ENCODE results near the gene STPG4. TPM values are rescaled to one million over a fixed set of nuclear protein-coding genes. Genes with fewer than 3 reads are reported as not detected.

The STPG4 gene
- total RNA-seq, 1 experiment from 2014 or later = 0.79 TPM

- no peaks in the 10 kb centered on the region for H3K27me3 Mint-ChIP-seq (ENCODE audit: insufficient read depth, unreplicated experiment)
- POLR2A ChIA-PET = no interaction called here
- no peak overlapping the region for H3K27ac Mint-ChIP-seq (ENCODE audit: unreplicated experiment)
- H3K27me3 ChIP-seq (replicated peaks; ENCODE audit: control insufficient read depth, insufficient read depth, low read length) = no peaks in the 10 kb centered on the region
- 0 out of 2 replicates have a peak, but pooled peaks cover 2% of the 10 kb centered on the region for H3K36me3 ChIP-seq (ENCODE audit: control insufficient read depth, insufficient read depth, low read length)
- H3K4me1 Mint-ChIP-seq (ENCODE audit: low read depth, unreplicated experiment) = peaks cover 15% of the 10 kb centered on the region
- peaks cover 16% of the 10 kb centered on the region for H3K4me1 ChIP-seq
- no peak for DNase-seq
- no peak overlapping the region for H3K4me3 Mint-ChIP-seq (ENCODE audit: unreplicated experiment)
- CTCF ChIA-PET = no interaction called here
- no peak overlapping the region for H3K4me3 ChIP-seq (ENCODE audit: low read depth, low read length)
- H3K36me3 Mint-ChIP-seq (ENCODE audit: insufficient read depth, unreplicated experiment) = peaks cover 40% of the 10 kb centered on the region
- no TSS peak for BruUV-seq (replicated peaks)
- no peaks in the 10 kb centered on the region for H3K9me3 Mint-ChIP-seq (ENCODE audit: unreplicated experiment)
- intact Hi-C loops (cut with micrococcal nuclease; ENCODE audit: unreplicated experiment) = no loop called here
- no peaks in the 10 kb centered on the region for H3K9me3 ChIP-seq
- TF ChIP-seq, protein P1, sequence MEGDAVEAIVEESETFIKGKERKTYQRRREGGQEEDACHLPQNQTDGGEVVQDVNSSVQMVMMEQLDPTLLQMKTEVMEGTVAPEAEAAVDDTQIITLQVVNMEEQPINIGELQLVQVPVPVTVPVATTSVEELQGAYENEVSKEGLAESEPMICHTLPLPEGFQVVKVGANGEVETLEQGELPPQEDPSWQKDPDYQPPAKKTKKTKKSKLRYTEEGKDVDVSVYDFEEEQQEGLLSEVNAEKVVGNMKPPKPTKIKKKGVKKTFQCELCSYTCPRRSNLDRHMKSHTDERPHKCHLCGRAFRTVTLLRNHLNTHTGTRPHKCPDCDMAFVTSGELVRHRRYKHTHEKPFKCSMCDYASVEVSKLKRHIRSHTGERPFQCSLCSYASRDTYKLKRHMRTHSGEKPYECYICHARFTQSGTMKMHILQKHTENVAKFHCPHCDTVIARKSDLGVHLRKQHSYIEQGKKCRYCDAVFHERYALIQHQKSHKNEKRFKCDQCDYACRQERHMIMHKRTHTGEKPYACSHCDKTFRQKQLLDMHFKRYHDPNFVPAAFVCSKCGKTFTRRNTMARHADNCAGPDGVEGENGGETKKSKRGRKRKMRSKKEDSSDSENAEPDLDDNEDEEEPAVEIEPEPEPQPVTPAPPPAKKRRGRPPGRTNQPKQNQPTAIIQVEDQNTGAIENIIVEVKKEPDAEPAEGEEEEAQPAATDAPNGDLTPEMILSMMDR (IDR thresholded peaks at IDR 0.05; ENCODE audit: insufficient read depth in 1 of 2, low read depth in 1 of 2, low read length in 1 of 2, severe bottlenecking in 1 of 2, unreplicated experiment in 1 of 2) = no peak
Measured at GRCh38 chr2:47178341-47178740, 23.2 kb upstream of the STPG4 start.

DNA sequence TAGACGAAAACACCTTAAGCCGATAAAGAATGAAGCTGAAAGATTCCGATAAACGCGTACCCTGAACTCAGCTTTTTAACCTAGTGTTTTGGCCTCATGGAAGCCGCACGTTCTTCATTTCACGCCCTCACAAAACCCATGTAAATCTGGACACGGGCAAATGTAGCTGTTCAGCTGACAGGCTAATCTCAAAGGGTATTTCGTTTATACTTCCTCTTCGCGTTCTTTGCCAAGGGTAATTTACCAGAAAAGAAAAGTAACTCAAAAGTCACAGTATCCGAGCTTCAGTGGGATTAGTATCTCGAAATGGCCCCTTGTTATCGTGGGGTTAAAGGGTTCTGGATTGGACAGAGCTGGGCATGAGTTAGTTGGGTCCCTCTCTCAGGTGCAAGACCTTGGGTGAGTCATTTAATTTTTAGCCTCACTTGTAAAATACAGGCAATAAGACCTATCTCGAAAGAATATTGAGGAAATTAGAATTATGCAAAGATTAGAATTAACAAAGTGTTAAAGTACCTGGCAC lies 22.0 kb upstream of the STPG4 start:
- no peaks in the 10 kb centered on the region for H3K9me3 Mint-ChIP-seq (ENCODE audit: unreplicated experiment)
- Histone ChIP-seq H3K36me3 (ENCODE audit: control insufficient read depth, insufficient read depth, low read length) (0 out of 2 replicates have a peak, but pooled peaks cover 2% of the 10 kb centered on the region), H3K27me3 (replicated peaks; ENCODE audit: control insufficient read depth, insufficient read depth, low read length) (no peaks in the 10 kb centered on the region), H3K4me1 (peaks cover 25% of the 10 kb centered on the region), H3K4me3 (ENCODE audit: low read depth, low read length) (peak overlapping the region; percentile 98), H3K9me3 (no peaks in the 10 kb centered on the region)
- TF ChIP-seq, protein P1 (IDR thresholded peaks at IDR 0.05; ENCODE audit: insufficient read depth in 1 of 2, low read depth in 1 of 2, low read length in 1 of 2, severe bottlenecking in 1 of 2, unreplicated experiment in 1 of 2) = no peak
- BruUV-seq (replicated peaks) = TSS peak; percentile 91
- H3K27me3 Mint-ChIP-seq (ENCODE audit: insufficient read depth, unreplicated experiment) = no peaks in the 10 kb centered on the region
- CTCF ChIA-PET = interaction anchor here (0.6 to 0.8 kb wide), 2 partner anchors 100 to 144 kb away, joined by 3 read pairs; no protein-coding TSS in a partner anchor
- peaks cover 23% of the 10 kb centered on the region for H3K4me1 Mint-ChIP-seq (ENCODE audit: low read depth, unreplicated experiment)
- POLR2A ChIA-PET = interaction anchor here (0.5 kb wide), 1 partner anchor 151 kb away, joined by 4 read pairs; no protein-coding TSS in a partner anchor
- no peak for DNase-seq
- intact Hi-C loops (cut with micrococcal nuclease; ENCODE audit: unreplicated experiment) = no loop called here
- peak overlapping the region; percentile 97 for H3K27ac Mint-ChIP-seq (ENCODE audit: unreplicated experiment)
- H3K36me3 Mint-ChIP-seq (ENCODE audit: insufficient read depth, unreplicated experiment) = peaks cover 51% of the 10 kb centered on the region
- H3K4me3 Mint-ChIP-seq (ENCODE audit: unreplicated experiment) = peak overlapping the region; percentile 98

DNA sequence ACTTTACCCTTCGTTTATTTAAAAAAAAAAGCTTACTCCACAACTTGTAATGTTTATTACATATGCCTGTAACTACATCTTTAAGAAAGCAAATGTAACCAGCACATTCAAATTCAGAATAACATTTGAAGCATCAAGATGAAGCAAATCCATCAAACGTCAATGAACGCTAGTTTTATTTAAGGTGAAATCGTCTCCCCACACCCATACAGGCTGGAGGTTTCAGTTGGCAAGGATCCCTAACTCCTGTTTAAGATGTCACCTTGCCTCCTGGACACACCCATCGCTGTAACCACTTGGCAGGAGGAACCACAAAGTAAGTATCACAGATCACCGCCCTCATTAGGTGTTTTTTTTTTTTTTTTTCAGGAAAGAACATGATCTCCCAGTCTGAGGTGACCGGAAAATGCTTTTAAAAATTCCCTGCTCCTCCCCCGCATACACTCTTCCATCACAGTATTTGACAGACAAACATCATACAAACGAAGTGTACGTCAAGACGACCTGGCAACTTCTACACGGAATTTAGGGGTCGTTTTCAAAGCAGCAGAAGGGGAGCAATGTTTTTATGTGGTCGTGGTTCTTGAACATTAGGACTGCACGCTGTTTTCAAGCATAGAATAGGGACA lies 19.7 kb upstream of the STPG4 start:
- TF ChIP-seq, protein P1 (IDR thresholded peaks at IDR 0.05; ENCODE audit: insufficient read depth in 1 of 2, low read depth in 1 of 2, low read length in 1 of 2, severe bottlenecking in 1 of 2, unreplicated experiment in 1 of 2) = no peak
- Histone ChIP-seq H3K9me3 (no peaks in the 10 kb centered on the region), H3K4me3 (ENCODE audit: low read depth, low read length) (peak overlapping the region; percentile 98), H3K4me1 (peaks cover 43% of the 10 kb centered on the region), H3K27me3 (replicated peaks; ENCODE audit: control insufficient read depth, insufficient read depth, low read length) (no peaks in the 10 kb centered on the region), H3K36me3 (ENCODE audit: control insufficient read depth, insufficient read depth, low read length) (0 out of 2 replicates have a peak, but pooled peaks cover 2% of the 10 kb centered on the region)
- POLR2A ChIA-PET = no interaction called here
- DNase-seq = peak; percentile 38 to 54
- CTCF ChIA-PET = no interaction called here
- no TSS peak for BruUV-seq (replicated peaks)
- intact Hi-C loops (cut with micrococcal nuclease; ENCODE audit: unreplicated experiment) = no loop called here
- Mint-ChIP-seq H3K27ac (ENCODE audit: unreplicated experiment) (peak overlapping the region; percentile 97), H3K9me3 (ENCODE audit: unreplicated experiment) (no peaks in the 10 kb centered on the region), H3K27me3 (ENCODE audit: insufficient read depth, unreplicated experiment) (no peaks in the 10 kb centered on the region), H3K36me3 (ENCODE audit: insufficient read depth, unreplicated experiment) (peaks cover 73% of the 10 kb centered on the region), H3K4me3 (ENCODE audit: unreplicated experiment) (peak overlapping the region; percentile 98), H3K4me1 (ENCODE audit: low read depth, unreplicated experiment) (peaks cover 37% of the 10 kb centered on the region)
